Panc1 (cell line): ENCODE measurements around the gene MYO3B. TPM values are rescaled to one million over a fixed set of nuclear protein-coding genes. Genes with fewer than 3 reads are reported as not detected.

Experiments used
- ATAC-seq: fragments of 200-7000 bp; cut with Tn5 transposase; 2 replicates; pipeline ENCODE4 v1.9.1; 2020; ENCODE audit warnings: mild to moderate bottlenecking, moderate library complexity
- BruUV-seq: library from RNA; stranded (reverse); fragments of 400-500 nt; replicated peaks from 2 replicates; lab custom pipeline; 2021; lab: Mats Ljungman, UMichigan
- CTCF ChIA-PET: fragments of 300-600 bp; sonication (Branson Sonifier 250); formaldehyde crosslinking; loops from one replicate; lab custom pipeline; 2022; ENCODE audit warnings: antibody characterized with exemption; lab: Charles Lee
- POLR2A ChIA-PET: fragments of 300-600 bp; sonication (Branson Sonifier 250); formaldehyde crosslinking; loops from one replicate; lab custom pipeline; 2022; ENCODE audit warnings: antibody characterized with exemption; lab: Charles Lee
- DNase-seq: peaks from one replicate; pipeline ENCODE4 v3.0.0-alpha.2; 2010; ENCODE audit warnings: low read depth, low spot score
- H3K27ac ChIP-seq: 2 replicates; pipeline ENCODE4 v1.5.1; 2011; ENCODE audit warnings: mild to moderate bottlenecking, low read length, inconsistent platforms
- H3K27me3 ChIP-seq: fragments of 200-500 bp; sonication (Bioruptor generic); 2 replicates; pipeline ENCODE4 v1.6.0; 2014; ENCODE audit warnings: low read length, inconsistent platforms; ENCODE audit not compliant: control insufficient read depth, insufficient read depth
- H3K36me3 ChIP-seq: fragments of 200-500 bp; sonication (Bioruptor generic); 2 replicates; pipeline ENCODE4 v1.5.1; 2014; ENCODE audit warnings: inconsistent platforms, mild to moderate bottlenecking, low read length, moderate library complexity; ENCODE audit not compliant: control insufficient read depth, insufficient read depth
- H3K4me1 ChIP-seq: 2 replicates; pipeline ENCODE4 v1.5.1; 2011; ENCODE audit warnings: inconsistent platforms, mild to moderate bottlenecking, low read length, moderate library complexity; ENCODE audit not compliant: control insufficient read depth, insufficient read depth
- H3K4me3 ChIP-seq, 2 experiments: 2 replicates each; pipeline ENCODE4 v1.5.1; 2011 to 2012; ENCODE audit warnings: low read depth in 2 of 2, low read length in 2 of 2, mild to moderate bottlenecking in 2 of 2, inconsistent platforms in 1 of 2, moderate library complexity in 1 of 2
- H3K9me3 ChIP-seq: fragments of 200-500 bp; sonication (Bioruptor generic); 2 replicates; pipeline ENCODE4 v1.5.1; 2014; ENCODE audit warnings: low read depth, mild to moderate bottlenecking, inconsistent platforms, low read length, moderate library complexity; ENCODE audit not compliant: control insufficient read depth, insufficient read depth
- POLR2AphosphoS5 ChIP-seq: IDR thresholded peaks from 2 replicates; pipeline ENCODE4 v1.6.1; 2012; ENCODE audit warnings: mild to moderate bottlenecking, low read depth, low read length, moderate library complexity
- SIN3A ChIP-seq: IDR thresholded peaks from 2 replicates; pipeline ENCODE4 v1.6.1; 2012; ENCODE audit warnings: low read depth, mild to moderate bottlenecking, low read length, moderate library complexity, borderline replicate concordance; ENCODE audit not compliant: insufficient read depth
- TCF7L2 ChIP-seq: IDR thresholded peaks from 2 replicates; pipeline ENCODE4 v1.6.1; 2011; ENCODE audit warnings: mild to moderate bottlenecking, low read depth, low read length, inconsistent platforms
- in situ Hi-C: cut with HindIII; loops from 2 replicates; pipeline ENCODE4 v1.10.0; 2016; ENCODE audit warnings: low sequenced_read_pairs, low pct_unique_long_range_greater_than_20kb
- intact Hi-C: fragments of 100-400 bp; cut with micrococcal nuclease; formaldehyde crosslinking; loops from one replicate; pipeline ENCODE4 v1.10.0; 2022; ENCODE audit not compliant: unreplicated experiment
- total RNA-seq: library from RNA; stranded (reverse); gene quantifications from one replicate; pipeline ENCODE4 v1.2.1, GENCODE V29; 2021; ENCODE audit not compliant: unreplicated experiment
- TF ChIP-seq, protein P1 (sequence below), 2 experiments: IDR thresholded peaks; 2 replicates each; pipeline ENCODE4 v1.6.1; 2011 to 2012; ENCODE audit warnings: low read depth in 2 of 2, control low read depth in 1 of 2, low read length in 1 of 2, mild to moderate bottlenecking in 1 of 2, moderate library complexity in 1 of 2; ENCODE audit not compliant: insufficient read depth in 1 of 2
- TF ChIP-seq, protein P2 (sequence below): fragments of 450-650 bp; IDR thresholded peaks from 2 replicates; pipeline ENCODE4 v1.5.1; 2017; ENCODE audit warnings: mild to moderate bottlenecking

Gene MYO3B
- total RNA-seq, 1 experiment from 2014 or later, result 0.05 TPM

DNA sequence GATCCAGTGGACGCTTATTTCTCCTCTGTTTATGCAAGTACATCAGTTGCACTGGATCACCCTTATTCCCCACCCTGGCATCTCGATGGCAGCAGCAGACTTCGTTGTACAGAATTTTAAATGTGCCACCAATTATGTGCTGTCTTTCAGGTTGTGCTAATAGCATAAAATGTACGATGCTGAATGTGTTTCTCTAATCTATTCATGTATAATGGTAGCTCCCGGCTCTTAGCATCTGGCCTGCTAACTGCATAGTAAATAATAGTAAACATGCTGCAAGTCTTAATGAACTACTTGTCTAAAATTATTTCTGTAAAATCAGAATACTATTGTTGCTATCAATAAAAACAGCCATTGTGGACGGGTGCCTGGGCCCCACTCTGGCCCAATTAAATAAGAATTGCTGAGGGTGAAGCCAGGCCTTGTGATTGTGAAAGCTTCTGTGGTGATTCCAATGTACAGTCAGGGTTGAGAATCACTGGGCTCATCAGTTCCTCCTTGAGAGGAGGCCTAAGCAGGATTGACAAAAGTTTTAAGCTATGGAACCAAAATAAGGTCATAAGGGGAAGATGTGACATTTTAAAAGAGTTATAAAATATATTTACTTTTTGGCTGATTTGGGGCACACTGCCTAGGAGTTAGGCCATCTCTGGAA lies 14.4 kb upstream of the MYO3B start:
- BruUV-seq, result no TSS peak
- TF ChIP-seq, protein P1, sequence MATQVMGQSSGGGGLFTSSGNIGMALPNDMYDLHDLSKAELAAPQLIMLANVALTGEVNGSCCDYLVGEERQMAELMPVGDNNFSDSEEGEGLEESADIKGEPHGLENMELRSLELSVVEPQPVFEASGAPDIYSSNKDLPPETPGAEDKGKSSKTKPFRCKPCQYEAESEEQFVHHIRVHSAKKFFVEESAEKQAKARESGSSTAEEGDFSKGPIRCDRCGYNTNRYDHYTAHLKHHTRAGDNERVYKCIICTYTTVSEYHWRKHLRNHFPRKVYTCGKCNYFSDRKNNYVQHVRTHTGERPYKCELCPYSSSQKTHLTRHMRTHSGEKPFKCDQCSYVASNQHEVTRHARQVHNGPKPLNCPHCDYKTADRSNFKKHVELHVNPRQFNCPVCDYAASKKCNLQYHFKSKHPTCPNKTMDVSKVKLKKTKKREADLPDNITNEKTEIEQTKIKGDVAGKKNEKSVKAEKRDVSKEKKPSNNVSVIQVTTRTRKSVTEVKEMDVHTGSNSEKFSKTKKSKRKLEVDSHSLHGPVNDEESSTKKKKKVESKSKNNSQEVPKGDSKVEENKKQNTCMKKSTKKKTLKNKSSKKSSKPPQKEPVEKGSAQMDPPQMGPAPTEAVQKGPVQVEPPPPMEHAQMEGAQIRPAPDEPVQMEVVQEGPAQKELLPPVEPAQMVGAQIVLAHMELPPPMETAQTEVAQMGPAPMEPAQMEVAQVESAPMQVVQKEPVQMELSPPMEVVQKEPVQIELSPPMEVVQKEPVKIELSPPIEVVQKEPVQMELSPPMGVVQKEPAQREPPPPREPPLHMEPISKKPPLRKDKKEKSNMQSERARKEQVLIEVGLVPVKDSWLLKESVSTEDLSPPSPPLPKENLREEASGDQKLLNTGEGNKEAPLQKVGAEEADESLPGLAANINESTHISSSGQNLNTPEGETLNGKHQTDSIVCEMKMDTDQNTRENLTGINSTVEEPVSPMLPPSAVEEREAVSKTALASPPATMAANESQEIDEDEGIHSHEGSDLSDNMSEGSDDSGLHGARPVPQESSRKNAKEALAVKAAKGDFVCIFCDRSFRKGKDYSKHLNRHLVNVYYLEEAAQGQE (IDR thresholded peaks at IDR 0.05; ENCODE audit: insufficient read depth in 1 of 2, low read depth in 2 of 2, low read length in 1 of 2), result no peak
- no peak for TF ChIP-seq SIN3A
- no peak for TF ChIP-seq POLR2AphosphoS5
- TF ChIP-seq, protein P2, sequence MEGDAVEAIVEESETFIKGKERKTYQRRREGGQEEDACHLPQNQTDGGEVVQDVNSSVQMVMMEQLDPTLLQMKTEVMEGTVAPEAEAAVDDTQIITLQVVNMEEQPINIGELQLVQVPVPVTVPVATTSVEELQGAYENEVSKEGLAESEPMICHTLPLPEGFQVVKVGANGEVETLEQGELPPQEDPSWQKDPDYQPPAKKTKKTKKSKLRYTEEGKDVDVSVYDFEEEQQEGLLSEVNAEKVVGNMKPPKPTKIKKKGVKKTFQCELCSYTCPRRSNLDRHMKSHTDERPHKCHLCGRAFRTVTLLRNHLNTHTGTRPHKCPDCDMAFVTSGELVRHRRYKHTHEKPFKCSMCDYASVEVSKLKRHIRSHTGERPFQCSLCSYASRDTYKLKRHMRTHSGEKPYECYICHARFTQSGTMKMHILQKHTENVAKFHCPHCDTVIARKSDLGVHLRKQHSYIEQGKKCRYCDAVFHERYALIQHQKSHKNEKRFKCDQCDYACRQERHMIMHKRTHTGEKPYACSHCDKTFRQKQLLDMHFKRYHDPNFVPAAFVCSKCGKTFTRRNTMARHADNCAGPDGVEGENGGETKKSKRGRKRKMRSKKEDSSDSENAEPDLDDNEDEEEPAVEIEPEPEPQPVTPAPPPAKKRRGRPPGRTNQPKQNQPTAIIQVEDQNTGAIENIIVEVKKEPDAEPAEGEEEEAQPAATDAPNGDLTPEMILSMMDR, result no peak
- no peak for TF ChIP-seq TCF7L2
- no peaks in the 10 kb centered on the region for H3K9me3 ChIP-seq
- DNase-seq (no peak), ATAC-seq (no peak)
- no peaks in the 10 kb centered on the region for H3K27me3 ChIP-seq
- H3K4me1 ChIP-seq, result no peaks in the 10 kb centered on the region; the same call in 1 of the 2 replicates
- H3K4me3 ChIP-seq, result no peak overlapping the region
- no peaks in the 10 kb centered on the region for H3K36me3 ChIP-seq
- in situ Hi-C loops (no loop called here), intact Hi-C loops (no loop called here)
- CTCF ChIA-PET, result no interaction called here
- H3K27ac ChIP-seq, result no peak overlapping the region
- POLR2A ChIA-PET, result no interaction called here

DNA sequence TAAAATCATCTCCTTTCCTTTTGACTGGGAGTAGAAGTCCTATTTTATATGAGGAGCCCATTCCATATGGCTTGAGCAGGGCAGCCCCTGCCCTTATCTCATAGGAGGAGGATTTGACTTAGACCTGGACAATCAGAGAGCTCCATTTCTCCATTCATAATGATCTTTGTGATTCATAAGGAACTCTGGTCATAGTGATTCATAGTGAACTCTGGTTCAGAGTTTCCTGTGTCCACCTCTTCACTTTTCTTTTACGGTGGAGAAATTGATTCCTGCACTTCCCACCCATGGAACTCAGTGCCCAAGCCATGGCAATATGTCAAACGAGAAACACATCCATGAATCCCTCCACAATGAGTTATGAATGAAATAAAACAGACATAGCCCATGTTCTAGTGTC lies 12.8 kb upstream of the MYO3B start:
- intact Hi-C loops (no loop called here), in situ Hi-C loops (no loop called here)
- Histone ChIP-seq H3K9me3 (no peaks in the 10 kb centered on the region), H3K27me3 (no peaks in the 10 kb centered on the region), H3K4me1 (no peaks in the 10 kb centered on the region; the same call in 1 of the 2 replicates), H3K36me3 (no peaks in the 10 kb centered on the region), H3K27ac (no peak overlapping the region), H3K4me3 (no peak overlapping the region)
- no peak for DNase-seq
- ATAC-seq, result no peak
- POLR2A ChIA-PET, result no interaction called here
- no peak for TF ChIP-seq TCF7L2
- TF ChIP-seq, protein P2, result no peak
- TF ChIP-seq, protein P1 (IDR thresholded peaks at IDR 0.05; ENCODE audit: insufficient read depth in 1 of 2, low read depth in 2 of 2, low read length in 1 of 2), result no peak
- no peak for TF ChIP-seq POLR2AphosphoS5
- CTCF ChIA-PET, result no interaction called here
- no TSS peak for BruUV-seq
